ENCODE data around the gene ZFYVE1.
"Not testable (repeated sequence)": the region's sequence is repeated elsewhere in the genome, so short reads cannot be mapped to it uniquely, and the experiment has no call there.

Gene ZFYVE1

DNA sequence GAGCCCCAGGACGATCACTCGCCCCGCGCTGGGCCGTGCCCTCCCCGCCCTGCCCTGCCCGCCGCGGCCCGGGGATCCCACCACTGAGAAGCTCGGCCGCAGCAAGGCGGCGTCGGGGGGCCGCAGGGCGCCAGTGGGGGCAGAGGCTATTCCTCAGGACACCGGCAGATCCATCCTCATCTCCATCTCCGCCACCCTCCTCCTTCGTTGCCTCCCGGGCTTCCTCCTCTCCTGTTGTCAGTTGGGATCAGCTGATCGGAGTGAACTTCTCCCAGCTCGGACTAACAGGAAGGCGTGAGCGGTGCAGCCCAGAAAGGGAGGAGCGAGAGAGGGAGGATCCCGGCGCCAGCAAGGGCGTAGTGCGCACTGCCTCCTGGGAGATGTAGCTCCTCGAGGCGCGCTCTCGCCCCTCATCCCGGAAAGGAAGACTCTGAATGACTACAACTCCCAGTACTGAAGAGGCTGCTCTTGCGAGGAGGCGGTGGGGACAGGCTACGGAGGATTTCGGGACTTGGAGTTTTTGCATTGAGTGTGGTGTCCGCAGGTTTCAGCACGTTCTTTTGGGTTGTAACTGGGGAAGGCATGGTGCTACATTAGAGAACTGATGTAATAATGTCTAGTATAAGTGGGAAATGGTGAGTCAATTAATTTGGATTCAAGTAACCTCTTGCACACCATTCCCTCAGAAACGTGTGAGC lies at the start of gene ZFYVE1:
ZFYVE1 (minus strand) TSS at position 262 of the 698 bp plus-strand sequence. CDS start 2,598 bp downstream, outside the sequence.
- peak; percentile 99 for DNase-seq

GRCh38 chr14:73069585-73069984 lies 42.7 kb upstream of the ZFYVE1 start:
- no peak for DNase-seq

DNA sequence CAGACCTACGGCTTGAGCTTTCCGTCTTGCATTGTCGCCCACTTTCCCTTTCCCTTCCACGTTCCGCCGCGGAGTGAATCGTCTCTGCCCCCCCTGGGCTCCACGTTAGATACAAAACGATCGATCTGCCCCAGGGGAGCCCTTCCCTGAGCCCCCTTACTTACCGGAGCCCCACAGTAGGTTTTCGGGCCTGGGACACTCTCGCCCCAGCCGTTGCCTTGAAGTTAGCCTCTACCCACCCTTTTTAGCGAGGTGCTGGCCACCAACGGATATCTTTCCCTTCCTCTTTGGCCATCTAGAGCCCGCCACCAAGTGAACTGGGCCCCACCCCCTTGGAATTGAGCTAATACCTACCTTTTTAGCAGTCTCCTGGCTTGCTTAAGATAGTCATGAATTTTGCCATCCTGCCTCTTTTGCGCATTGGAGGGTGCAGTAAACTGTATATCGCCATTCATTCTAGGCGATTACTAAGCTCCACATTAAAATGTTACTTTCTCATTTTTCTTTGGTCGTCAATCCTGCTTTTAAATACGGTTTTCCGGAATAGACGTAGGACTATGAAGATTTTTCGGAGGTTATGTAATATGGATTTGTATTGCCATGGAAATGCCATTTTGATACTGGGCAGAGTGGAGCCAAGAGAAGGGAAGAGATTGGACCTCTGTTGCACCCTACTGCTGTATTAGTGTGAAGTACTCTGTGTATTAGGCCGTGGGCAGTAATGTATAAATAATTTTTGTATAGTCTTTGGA lies 32.2 kb upstream of the ZFYVE1 start:
- no peak for DNase-seq

DNA sequence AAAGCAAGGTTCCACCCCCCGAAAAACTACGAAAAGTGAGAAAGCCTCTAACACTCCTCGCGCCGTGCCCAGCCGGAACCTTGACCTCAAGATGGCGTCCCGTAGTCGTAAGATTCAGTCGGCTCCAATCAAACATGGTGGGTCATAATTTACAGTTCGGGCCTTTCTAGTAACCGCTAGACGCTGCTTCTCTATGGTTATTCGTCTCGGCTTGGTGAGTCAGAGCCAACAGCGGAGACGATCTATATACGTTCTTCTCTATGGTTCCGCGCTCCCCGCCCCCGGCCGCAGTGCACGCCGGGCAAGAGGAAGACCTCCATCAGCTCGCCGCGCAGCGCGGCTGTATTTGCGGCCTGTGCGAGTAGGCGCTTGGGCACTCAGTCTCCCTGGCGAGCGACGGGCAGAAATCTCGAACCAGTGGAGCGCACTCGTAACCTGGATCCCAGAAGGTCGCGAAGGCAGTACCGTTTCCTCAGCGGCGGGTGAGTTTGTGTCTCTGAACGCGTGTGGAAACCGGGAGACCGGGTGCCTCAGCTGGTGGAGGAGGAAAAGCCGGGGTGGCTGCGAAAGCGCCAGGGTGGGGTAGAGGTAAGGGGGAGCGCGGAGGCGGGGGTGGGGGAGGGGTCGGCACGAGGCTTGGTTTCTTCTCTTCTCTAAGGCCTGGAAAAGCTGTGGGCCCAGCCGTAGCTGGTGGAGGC lies 31.5 kb upstream of the ZFYVE1 start, which contains the start of gene RBM25:
RBM25 (plus strand) TSS at position 311 of the 698 bp plus-strand sequence. CDS start 13,108 bp downstream, outside the sequence.
- DNase-seq = peak; percentile 98

GRCh38 chr14:73057944-73058223 lies 31.0 kb upstream of the ZFYVE1 start:
- DNase-seq = no peak

GRCh38 chr14:73055251-73055650 lies 28.3 kb upstream of the ZFYVE1 start:
- no peak for DNase-seq

GRCh38 chr14:73049428-73049827 lies 22.5 kb upstream of the ZFYVE1 start:
- no peak for DNase-seq

DNA sequence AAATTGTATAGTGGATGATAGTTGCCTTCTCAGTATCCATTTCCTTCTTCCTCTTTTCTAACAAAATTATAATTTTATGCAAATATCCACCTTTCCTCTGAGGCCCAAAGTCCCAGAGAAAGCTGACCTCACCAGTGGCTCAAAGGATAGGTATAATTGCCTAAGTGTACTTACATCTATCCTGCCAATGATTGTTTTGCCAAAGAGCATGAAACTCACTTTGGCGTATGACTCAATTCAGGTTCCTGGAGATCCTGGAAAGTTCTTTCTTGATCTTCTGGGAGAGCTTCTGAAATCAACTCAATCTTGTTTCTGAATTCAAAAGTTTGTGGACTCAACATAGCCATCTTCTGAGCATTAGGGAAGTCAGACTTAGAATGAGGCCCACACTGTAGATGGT lies 20.9 kb upstream of the ZFYVE1 start:
- no peak for DNase-seq

- not testable (repeated sequence) for DNase-seq
Observed at GRCh38 chr14:73036706-73037450, 10.0 kb upstream of the ZFYVE1 start.

DNA sequence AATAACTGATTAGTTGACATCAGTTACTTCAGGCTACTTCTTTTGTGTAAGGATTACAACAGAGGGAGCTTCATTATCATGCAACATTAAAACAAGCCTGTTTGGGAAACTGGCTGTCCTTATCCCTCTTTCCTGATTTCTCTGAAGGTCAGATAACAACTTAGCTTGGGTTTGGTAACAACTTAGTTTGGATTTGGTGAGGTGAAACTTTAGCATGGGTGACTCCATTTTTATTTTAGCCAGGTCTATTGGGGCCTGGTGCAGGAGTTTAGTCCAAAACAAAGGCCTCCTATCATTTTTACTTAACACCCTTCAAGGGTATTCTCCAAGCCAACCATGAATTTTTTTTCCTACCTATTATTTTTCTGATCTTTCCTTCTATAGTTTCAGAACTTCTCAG lies 1.1 kb upstream of the ZFYVE1 start:
- DNase-seq = no peak

- no peak for DNase-seq
Observed at GRCh38 chr14:73027546-73027945, 640 bp upstream of the ZFYVE1 start.

- DNase-seq = no peak
Observed at GRCh38 chr14:73026243-73026844, 562 bp downstream of the ZFYVE1 start.

GRCh38 chr14:73025544-73025943 lies 1.4 kb downstream of the ZFYVE1 start:
- no peak for DNase-seq

- DNase-seq = no peak
Observed at GRCh38 chr14:73022051-73022450, 4.9 kb downstream of the ZFYVE1 start.

- not testable (repeated sequence) for DNase-seq
Observed at GRCh38 chr14:73016011-73016410, 10.9 kb downstream of the ZFYVE1 start.

DNA sequence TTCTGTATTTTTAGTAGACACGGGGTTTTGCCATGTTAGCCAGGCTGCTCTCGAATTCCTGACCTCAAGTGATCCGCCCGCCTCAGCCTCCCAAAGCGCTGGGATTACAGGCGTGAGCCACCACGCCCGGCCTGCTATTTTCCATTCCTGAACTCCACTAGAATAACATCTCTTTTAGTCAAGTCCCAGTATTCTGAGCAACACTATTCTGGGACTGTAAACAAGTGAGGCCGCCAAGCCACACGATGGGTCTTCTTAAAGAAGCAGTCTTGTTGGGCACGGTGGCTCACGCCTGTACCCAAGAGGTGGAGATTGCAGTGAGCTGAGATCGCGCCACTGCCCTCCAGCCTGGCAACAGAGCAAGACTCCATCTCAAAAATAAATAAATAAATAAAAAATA lies 11.4 kb downstream of the ZFYVE1 start:
- DNase-seq = not testable (repeated sequence)

- DNase-seq = no peak
Observed at GRCh38 chr14:73014105-73014504, 12.8 kb downstream of the ZFYVE1 start.

- not testable (repeated sequence) for DNase-seq
Observed at GRCh38 chr14:73011189-73011588, 15.7 kb downstream of the ZFYVE1 start.

- DNase-seq = no peak
Observed at GRCh38 chr14:73008501-73008900, 18.4 kb downstream of the ZFYVE1 start.

DNA sequence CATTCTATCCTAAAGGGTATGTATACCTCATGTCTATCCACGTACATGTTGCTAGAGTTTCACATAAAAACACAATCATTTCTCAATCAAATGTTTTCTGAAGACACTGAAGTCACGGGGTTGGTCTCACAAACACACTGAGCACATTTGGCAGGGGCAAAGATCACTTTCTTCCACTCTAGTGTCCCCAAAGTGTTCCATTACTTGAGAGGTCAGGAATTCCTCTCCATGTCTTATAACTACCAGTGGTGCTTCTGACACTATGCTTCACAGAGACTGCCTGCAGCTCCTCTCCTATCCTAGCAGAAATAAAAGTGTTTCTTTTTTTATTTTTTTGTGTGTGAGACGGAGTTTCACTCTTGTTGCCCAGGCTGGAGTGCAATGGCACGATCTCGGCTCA lies 19.1 kb downstream of the ZFYVE1 start:
- DNase-seq = no peak

GRCh38 chr14:73004641-73005040 lies 22.3 kb downstream of the ZFYVE1 start:
- not testable (repeated sequence) for DNase-seq

DNA sequence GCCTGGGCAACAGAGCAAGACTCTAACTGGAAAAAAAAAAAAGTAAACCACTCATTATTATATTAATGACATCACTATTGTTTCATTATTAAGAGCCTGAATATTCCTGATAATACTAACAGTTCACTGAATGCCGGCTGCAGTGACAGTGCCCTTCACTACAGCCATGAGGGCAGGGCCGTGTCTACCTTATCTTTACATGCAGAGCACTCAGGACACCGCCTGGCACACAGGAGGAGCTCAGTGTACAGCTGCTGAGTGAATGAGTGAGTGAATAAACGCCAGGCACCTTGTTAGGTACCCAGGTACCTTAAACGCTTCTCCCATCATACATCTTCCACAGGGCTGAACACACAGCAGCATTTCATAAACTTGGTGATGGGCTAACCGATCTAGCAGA lies 23.2 kb downstream of the ZFYVE1 start:
- no peak for DNase-seq

- DNase-seq = no peak
Observed at GRCh38 chr14:73000073-73000472, 26.8 kb downstream of the ZFYVE1 start.
